GM06990 (cell line): Measurements from ENCODE around the gene PCDHA3.
"Not testable (repeated sequence)": the region's sequence is repeated elsewhere in the genome, so short reads cannot be mapped to it uniquely, and the experiment has no call there.

Experiments
- DNase-seq: peaks from one replicate; pipeline ENCODE4 v3.0.0-alpha.2; 2011; ENCODE audit not compliant: insufficient read length; ENCODE audit errors: extremely low read depth
- H3K27me3 ChIP-seq: replicated peaks from 2 replicates; pipeline ENCODE4 v1.6.0; 2011; ENCODE audit warnings: low read length; ENCODE audit not compliant: control insufficient read depth, insufficient read depth
- H3K36me3 ChIP-seq: 2 replicates; pipeline ENCODE4 v1.5.1; 2011; ENCODE audit warnings: low read length; ENCODE audit not compliant: control insufficient read depth, insufficient read depth
- H3K4me3 ChIP-seq: replicated peaks from 2 replicates; pipeline ENCODE4 v1.5.1; 2011; ENCODE audit warnings: low read depth, mild to moderate bottlenecking, control low read depth, low read length
- CTCF ChIP-seq: IDR thresholded peaks from 2 replicates; pipeline ENCODE4 v1.5.1; 2011; ENCODE audit warnings: low read length, control low read depth, mild to moderate bottlenecking, inconsistent platforms; ENCODE audit not compliant: insufficient read depth, poor library complexity, severe bottlenecking

The PCDHA3 gene

GRCh38 chr5:140796718-140797095, 4.2 kb upstream of the PCDHA3 start:
- no peak for DNase-seq
- H3K36me3 ChIP-seq = no peaks in the 10 kb centered on the region
- no peaks in the 10 kb centered on the region for H3K27me3 ChIP-seq
- H3K4me3 ChIP-seq = no peak overlapping the region
- TF ChIP-seq CTCF = no peak

DNA sequence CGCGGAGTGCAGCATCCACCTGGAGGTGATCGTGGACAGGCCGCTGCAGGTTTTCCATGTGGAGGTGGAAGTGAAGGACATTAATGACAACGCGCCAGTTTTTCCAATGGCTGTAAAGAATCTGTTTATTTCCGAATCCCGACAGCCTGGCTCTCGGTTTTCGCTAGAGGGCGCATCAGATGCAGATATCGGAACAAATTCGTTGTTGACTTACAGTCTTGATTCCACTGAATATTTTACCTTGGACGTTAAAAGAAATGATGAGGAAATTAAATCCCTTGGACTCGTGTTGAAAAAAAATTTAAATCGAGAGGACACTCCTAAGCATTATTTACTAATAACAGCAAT, 611 bp downstream of the PCDHA3 start:
- Histone ChIP-seq H3K36me3 (no peaks in the 10 kb centered on the region), H3K4me3 (no peak overlapping the region), H3K27me3 (no peaks in the 10 kb centered on the region)
- no peak for TF ChIP-seq CTCF
- DNase-seq = no peak

- not testable (repeated sequence) for DNase-seq, H3K36me3 ChIP-seq, H3K4me3 ChIP-seq
Measured at GRCh38 chr5:140802381-140802780, 1.5 kb downstream of the PCDHA3 start.

DNA sequence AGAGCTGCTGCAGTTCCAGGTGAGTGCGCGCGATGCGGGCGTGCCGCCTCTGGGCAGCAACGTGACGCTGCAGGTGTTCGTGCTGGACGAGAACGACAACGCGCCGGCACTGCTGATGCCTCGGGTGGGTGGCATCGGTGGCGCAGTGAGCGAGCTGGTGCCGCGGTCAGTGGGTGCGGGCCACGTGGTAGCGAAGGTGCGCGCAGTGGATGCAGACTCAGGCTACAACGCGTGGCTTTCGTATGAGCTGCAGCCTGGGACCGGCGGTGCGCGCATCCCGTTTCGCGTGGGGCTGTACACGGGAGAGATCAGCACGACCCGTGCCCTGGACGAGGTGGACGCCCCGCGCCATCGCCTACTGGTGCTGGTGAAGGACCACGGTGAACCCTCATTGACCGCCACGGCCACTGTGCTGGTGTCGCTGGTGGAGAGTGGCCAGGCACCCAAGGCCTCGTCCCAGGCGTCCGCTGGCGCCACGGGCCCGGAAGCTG, 2.0 kb downstream of the PCDHA3 start:
- no peaks in the 10 kb centered on the region for H3K27me3 ChIP-seq
- no peak for TF ChIP-seq CTCF
- no peak overlapping the region for H3K4me3 ChIP-seq
- no peaks in the 10 kb centered on the region for H3K36me3 ChIP-seq
- DNase-seq = no peak

More at GRCh38 chr5:140802381-140802780, 1.5 kb downstream of the PCDHA3 start:
- H3K27me3 ChIP-seq = not testable (repeated sequence)

- DNase-seq = no peak
- Histone ChIP-seq H3K27me3 (no peaks in the 10 kb centered on the region), H3K36me3 (no peaks in the 10 kb centered on the region), H3K4me3 (no peak within 1 kb of the TSS)
- TF ChIP-seq CTCF = no peak
Measured at GRCh38 chr5:140806834-140807775, 6.2 kb downstream of the PCDHA3 start, which contains the start of gene PCDHA4. TSS of gene PCDHA4 (plus strand) at chr5:140807068.

DNA sequence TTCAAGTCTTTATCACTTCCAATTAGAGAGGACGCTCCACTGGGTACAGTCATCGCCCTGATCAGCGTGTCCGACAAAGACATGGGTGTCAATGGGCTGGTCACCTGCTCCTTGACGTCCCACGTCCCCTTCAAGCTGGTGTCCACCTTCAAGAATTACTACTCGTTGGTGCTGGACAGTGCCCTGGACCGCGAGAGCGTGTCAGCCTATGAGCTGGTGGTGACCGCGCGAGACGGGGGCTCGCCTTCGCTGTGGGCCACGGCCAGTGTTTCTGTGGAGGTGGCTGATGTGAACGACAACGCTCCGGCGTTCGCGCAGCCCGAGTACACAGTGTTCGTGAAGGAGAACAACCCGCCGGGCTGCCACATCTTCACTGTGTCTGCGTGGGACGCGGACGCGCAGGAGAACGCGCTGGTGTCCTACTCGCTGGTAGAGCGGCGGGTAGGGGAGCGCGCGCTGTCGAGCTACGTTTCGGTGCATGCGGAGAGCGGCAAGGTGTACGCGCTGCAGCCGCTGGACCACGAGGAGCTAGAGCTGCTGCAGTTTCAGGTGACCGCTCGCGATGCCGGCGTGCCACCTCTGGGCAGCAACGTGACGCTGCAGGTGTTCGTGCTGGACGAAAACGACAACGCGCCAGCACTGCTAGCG, 7.5 kb downstream of the PCDHA3 start:
- not testable (repeated sequence) for H3K27me3 ChIP-seq, DNase-seq, H3K4me3 ChIP-seq, H3K36me3 ChIP-seq
